Uterus (tissue), 4 donors: ENCODE data around the gene BZW2. TPM values are rescaled to one million over a fixed set of nuclear protein-coding genes. Genes with fewer than 3 reads are reported as not detected.
A peak's percentile ranks its signal among the peaks of the same experiment; 100 is the strongest.

Source experiments
- DNase-seq, 2 donors: peaks; one replicate each; pipeline ENCODE4 v3.0.0-alpha.2; 2019 to 2020
- H3K27ac ChIP-seq, 2 donors: fragments of 200-600 bp; sonication (generic); 1 replicate in 1 of 2; 2 replicates in 1 of 2; pipeline ENCODE4 v1.5.1; 2016 to 2018
- H3K27me3 ChIP-seq, 2 donors: fragments of 200-600 bp; sonication (generic); one replicate each; pipeline ENCODE4 v1.5.1; 2018 to 2019; ENCODE audit warnings: control low read depth in 1 of 2
- H3K36me3 ChIP-seq, 2 donors: fragments of 200-600 bp; sonication (generic); one replicate each; pipeline ENCODE4 v1.5.1; 2019; ENCODE audit warnings: control low read depth in 1 of 2
- H3K4me1 ChIP-seq, 2 donors: fragments of 200-600 bp; sonication (generic); one replicate each; pipeline ENCODE4 v1.5.1; 2018 to 2019; ENCODE audit warnings: control low read depth in 1 of 2
- H3K4me3 ChIP-seq, 2 donors: fragments of 200-600 bp; sonication (generic); 1 replicate in 1 of 2; 2 replicates in 1 of 2; pipeline ENCODE4 v1.5.1; 2018 to 2019; ENCODE audit warnings: mild to moderate bottlenecking in 1 of 2
- H3K9me3 ChIP-seq, 2 donors: fragments of 200-600 bp; sonication (generic); one replicate each; pipeline ENCODE4 v1.5.1; 2019; ENCODE audit warnings: control low read depth in 1 of 2
- POLR2A ChIP-seq, 2 donors: fragments of 450-650 bp; IDR thresholded peaks; one replicate each; pipeline ENCODE4 v1.6.1; 2016; ENCODE audit warnings: antibody characterized with exemption in 2 of 2, mild to moderate bottlenecking in 1 of 2, moderate library complexity in 1 of 2
- intact Hi-C: fragments of 100-400 bp; cut with DNase I; formaldehyde crosslinking; loops from one replicate; pipeline ENCODE4 v1.15.1; 2023; ENCODE audit warnings: low total_unique reads
- total RNA-seq, 4 donors: library from RNA; depleted of rRNA in 3 of 4; stranded (reverse); fragments of >200 nt in 3 of 4; gene quantifications; one replicate each; pipeline versions ENCODE4 v1.1.0 to v1.2.4, GENCODE V29; 2014 to 2023
- TF ChIP-seq, protein P1 (sequence below), 4 experiments: fragments of 200-600 bp in 2 of 4; fragments of 450-650 bp in 2 of 4; sonication (generic) in 2 of 4; IDR thresholded peaks; one replicate each; pipeline ENCODE4 v1.5.1; 2016 to 2019; ENCODE audit warnings: antibody characterized with exemption in 4 of 4, mild to moderate bottlenecking in 2 of 4, moderate library complexity in 1 of 4
- donor health status: DM: yes; HTN: yes; CAD: no.

BZW2 gene
- total RNA-seq, 4 donors from 2014 or later, result 16.5 to 50.0 (median 32.4) TPM

DNA sequence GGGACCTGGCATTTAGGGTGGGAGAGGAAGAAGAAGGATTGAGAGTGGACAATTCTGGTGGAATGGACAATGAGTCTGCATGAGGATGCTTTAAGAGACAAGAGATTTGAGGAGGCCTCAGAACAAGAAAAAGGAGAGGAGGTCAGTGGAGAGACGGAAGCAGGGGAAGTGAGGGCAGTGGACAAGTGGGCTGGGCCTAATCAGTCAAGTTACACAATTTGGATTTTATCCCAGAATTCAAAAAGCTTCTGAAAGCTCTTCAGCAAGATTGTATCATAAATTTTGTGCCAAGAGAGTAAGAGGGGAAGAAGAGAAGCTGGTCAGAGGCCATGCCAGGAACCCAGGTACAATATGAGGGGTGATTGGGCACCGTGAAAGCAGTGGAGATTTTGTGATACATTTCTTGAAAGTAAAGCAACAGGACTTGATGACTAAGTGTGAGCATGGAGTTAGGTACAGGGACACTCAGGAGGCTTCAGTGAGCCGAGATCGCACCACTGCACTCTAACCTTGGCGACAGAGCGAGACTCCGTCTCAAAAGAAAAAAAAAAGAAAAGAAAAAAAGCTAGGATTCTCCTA is 88.3 kb downstream of the BZW2 start:
- no peak for TF ChIP-seq POLR2A (IDR thresholded peaks at IDR 0.05)
- Histone ChIP-seq H3K36me3 (no peaks in the 10 kb centered on the region), H3K27me3 (no peaks in the 10 kb centered on the region), H3K4me1 (no peaks in the 10 kb centered on the region), H3K9me3 (no peaks in the 10 kb centered on the region), H3K4me3 (no peak overlapping the region), H3K27ac (no peak overlapping the region)
- DNase-seq, result no peak
- intact Hi-C loops, result no loop called here

DNA sequence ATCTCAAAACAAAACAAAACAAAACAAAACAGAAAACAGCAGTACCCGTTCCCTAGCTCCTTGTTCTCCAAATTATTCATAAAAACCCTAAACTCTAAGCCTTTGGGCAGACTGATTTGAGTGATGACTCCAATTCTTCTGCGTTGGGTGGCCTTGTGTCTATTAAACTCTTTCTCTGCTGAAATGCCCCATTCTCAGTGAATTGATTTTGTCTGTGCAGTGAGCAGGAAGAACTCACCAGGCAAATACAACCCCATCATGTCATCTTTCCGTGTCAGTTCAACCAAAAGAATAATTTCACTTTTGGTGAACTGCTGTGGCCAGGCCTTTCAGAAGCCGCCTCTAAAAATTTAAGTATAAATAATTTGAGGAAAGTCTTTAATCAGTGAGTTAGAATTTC is 89.0 kb downstream of the BZW2 start:
- Histone ChIP-seq H3K9me3 (no peaks in the 10 kb centered on the region), H3K36me3 (no peaks in the 10 kb centered on the region), H3K4me1 (no peaks in the 10 kb centered on the region), H3K4me3 (no peak overlapping the region), H3K27me3 (no peaks in the 10 kb centered on the region), H3K27ac (no peak overlapping the region)
- TF ChIP-seq, protein P1, sequence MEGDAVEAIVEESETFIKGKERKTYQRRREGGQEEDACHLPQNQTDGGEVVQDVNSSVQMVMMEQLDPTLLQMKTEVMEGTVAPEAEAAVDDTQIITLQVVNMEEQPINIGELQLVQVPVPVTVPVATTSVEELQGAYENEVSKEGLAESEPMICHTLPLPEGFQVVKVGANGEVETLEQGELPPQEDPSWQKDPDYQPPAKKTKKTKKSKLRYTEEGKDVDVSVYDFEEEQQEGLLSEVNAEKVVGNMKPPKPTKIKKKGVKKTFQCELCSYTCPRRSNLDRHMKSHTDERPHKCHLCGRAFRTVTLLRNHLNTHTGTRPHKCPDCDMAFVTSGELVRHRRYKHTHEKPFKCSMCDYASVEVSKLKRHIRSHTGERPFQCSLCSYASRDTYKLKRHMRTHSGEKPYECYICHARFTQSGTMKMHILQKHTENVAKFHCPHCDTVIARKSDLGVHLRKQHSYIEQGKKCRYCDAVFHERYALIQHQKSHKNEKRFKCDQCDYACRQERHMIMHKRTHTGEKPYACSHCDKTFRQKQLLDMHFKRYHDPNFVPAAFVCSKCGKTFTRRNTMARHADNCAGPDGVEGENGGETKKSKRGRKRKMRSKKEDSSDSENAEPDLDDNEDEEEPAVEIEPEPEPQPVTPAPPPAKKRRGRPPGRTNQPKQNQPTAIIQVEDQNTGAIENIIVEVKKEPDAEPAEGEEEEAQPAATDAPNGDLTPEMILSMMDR (IDR thresholded peaks at IDR 0.05), result no peak
- TF ChIP-seq POLR2A (IDR thresholded peaks at IDR 0.05), result no peak
- no peak for DNase-seq
- intact Hi-C loops, result no loop called here

DNA sequence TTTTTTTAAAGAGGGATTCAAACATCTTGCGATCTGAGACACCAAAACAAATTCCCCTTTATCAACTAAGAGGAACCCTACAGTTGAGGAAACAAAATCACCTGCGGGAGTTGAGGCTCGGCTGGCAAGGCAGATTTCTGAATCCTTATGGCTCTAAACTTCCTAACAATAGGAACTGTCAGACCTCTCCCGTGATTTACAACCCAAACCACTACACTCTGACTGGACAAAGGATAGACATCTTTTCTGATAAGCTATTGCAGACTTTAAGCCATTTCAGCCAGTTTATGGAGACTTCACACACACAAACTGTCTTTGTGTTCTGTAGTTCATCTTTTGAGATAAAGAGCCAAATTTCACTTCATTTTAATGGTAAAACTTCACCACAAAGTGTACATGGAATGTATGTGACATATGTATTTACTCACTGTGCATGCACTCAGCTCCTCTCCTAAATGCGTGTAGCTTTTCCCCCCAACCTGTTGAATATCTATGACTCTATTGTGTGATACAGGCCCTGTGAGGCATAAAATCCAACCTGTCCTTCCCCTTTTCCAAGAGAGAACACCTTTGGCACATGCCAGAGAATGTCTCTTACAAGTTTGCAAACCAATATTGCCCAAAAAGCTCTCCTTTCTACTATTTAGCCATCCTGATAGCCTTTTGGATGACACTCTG is 92.2 kb downstream of the BZW2 start:
- H3K9me3 ChIP-seq, result no peaks in the 10 kb centered on the region
- intact Hi-C loops, result no loop called here

DNA sequence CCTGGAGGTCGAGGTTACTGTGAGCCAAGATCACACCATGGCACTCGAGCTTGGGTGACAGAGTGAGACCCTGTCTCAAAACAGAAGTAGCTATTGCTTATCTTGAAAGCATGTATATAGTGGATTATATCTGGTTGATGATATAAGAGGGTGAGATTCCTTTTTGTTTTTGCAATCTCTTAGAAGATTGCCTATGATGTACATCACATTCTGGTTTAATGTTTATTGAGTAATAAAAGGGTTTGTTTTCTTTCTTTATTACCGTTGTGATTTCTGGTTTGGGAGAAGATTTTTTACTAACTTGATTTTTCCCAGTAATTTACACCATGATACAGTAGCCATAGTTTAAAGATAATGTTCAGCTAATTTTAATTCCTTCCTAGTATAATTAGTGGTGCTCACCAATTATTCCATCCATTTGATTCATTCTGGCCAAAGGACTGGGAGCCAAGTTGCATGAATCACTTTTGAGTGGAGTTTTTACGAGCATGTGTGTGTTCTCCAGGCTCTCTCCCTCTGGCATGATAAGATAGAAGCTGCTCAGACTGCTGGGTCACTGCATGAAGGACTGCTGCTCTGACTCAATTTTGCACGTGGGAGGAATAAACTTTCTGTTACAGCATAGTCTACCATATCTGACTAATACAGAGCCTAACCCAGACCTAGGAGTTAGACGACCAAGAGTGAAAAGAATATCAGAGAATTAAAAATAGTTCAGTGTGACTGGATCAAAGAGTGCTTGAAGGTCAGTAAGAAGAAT is 94.1 kb downstream of the BZW2 start:
- no peaks in the 10 kb centered on the region for H3K9me3 ChIP-seq
- no peaks in the 10 kb centered on the region for H3K36me3 ChIP-seq
- intact Hi-C loops, result no loop called here
- peak overlapping the region in 1 of 2 donors; percentile 55 for H3K27ac ChIP-seq
- DNase-seq, result peak; percentile 26 to 64
- no peak overlapping the region for H3K4me3 ChIP-seq
- no peaks in the 10 kb centered on the region for H3K27me3 ChIP-seq
- no peaks in the 10 kb centered on the region for H3K4me1 ChIP-seq
- TF ChIP-seq POLR2A (IDR thresholded peaks at IDR 0.05), result no peak
- TF ChIP-seq, protein P1 (IDR thresholded peaks at IDR 0.05), result no peak

More for the DNA sequence above, 92.2 kb downstream of the BZW2 start:
- Histone ChIP-seq H3K27me3 (no peaks in the 10 kb centered on the region), H3K4me1 (no peaks in the 10 kb centered on the region), H3K27ac (no peak overlapping the region), H3K4me3 (no peak overlapping the region), H3K36me3 (no peaks in the 10 kb centered on the region)
- TF ChIP-seq, protein P1 (IDR thresholded peaks at IDR 0.05), result no peak
- TF ChIP-seq POLR2A (IDR thresholded peaks at IDR 0.05), result no peak
- DNase-seq, result no peak

DNA sequence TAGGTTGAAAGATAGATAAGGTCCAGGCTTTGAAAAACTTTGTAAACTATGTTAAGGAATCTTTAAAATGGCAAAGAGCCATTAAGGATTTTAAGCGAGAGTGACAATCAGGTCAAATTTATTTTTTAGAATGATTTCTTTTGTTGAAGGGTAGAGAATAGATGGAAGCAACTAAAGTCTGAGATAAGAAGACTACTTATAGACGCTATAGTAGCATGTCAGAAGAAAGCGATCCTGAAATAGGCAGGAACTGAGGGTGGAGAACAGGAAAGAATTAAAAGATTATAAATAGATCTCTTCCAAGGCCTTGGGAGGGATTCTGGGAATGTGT is 94.6 kb downstream of the BZW2 start:
- intact Hi-C loops, result no loop called here
- Histone ChIP-seq H3K4me1 (no peaks in the 10 kb centered on the region), H3K4me3 (no peak overlapping the region), H3K27ac (peak overlapping the region in 1 of 2 donors; percentile 55), H3K9me3 (no peaks in the 10 kb centered on the region), H3K27me3 (no peaks in the 10 kb centered on the region), H3K36me3 (no peaks in the 10 kb centered on the region)
- no peak for DNase-seq
- no peak for TF ChIP-seq POLR2A (IDR thresholded peaks at IDR 0.05)
- TF ChIP-seq, protein P1 (IDR thresholded peaks at IDR 0.05), result no peak
